HepG2 (cell line): ENCODE data around the gene SNRNP27. TPM values are rescaled to one million over a fixed set of nuclear protein-coding genes. Genes with fewer than 3 reads are reported as not detected.

ENCODE experiments used
- ATF3 ChIP-seq: sonication (generic); formaldehyde crosslinking; IDR thresholded peaks from 2 replicates; pipeline ENCODE4 v1.4.0; 2020; ENCODE audit warnings: missing genetic modification reagents
- CERS6 ChIP-seq: sonication (generic); formaldehyde crosslinking; IDR thresholded peaks from 2 replicates; pipeline ENCODE4 v1.5.0; 2020; ENCODE audit warnings: missing genetic modification reagents
- EEA1 ChIP-seq: sonication (generic); formaldehyde crosslinking; IDR thresholded peaks from 2 replicates; pipeline ENCODE4 v1.5.1; 2020; ENCODE audit warnings: mild to moderate bottlenecking, missing genetic modification reagents, borderline replicate concordance
- ETS1 ChIP-seq: sonication (generic); formaldehyde crosslinking; IDR thresholded peaks from 2 replicates; pipeline ENCODE4 v1.4.0; 2020; ENCODE audit warnings: missing genetic modification reagents
- GABPA ChIP-seq, 2 experiments: IDR thresholded peaks; 2 replicates each; pipeline ENCODE4 v1.6.1; 2011 to 2016; ENCODE audit warnings: low read depth in 2 of 2, low read length in 1 of 2, missing biosample characterization in 1 of 2, missing genetic modification characterization in 1 of 2
- GTF2F1 ChIP-seq: fragments of 150-350 bp; IDR thresholded peaks from 2 replicates; pipeline ENCODE4 v1.6.1; 2014; ENCODE audit warnings: low read length
- HMGA1 ChIP-seq: sonication (generic); formaldehyde crosslinking; conservative IDR thresholded peaks from 2 replicates; pipeline ENCODE4 v1.4.0; 2020; ENCODE audit warnings: missing genetic modification reagents
- JUND ChIP-seq: sonication (generic); formaldehyde crosslinking; IDR thresholded peaks from 2 replicates; pipeline ENCODE4 v1.8.0; 2022; ENCODE audit warnings: mild to moderate bottlenecking, missing genetic modification reagents
- KLF11 ChIP-seq: IDR thresholded peaks from 2 replicates; pipeline ENCODE4 v1.6.1; 2016; ENCODE audit warnings: missing compliant biosample characterization
- MAFK ChIP-seq, 2 experiments: IDR thresholded peaks in 1 of 2; conservative IDR thresholded peaks in 1 of 2; 2 replicates each; pipeline ENCODE4 v1.6.1; 2011; ENCODE audit warnings: improper control_type of control experiment in 2 of 2, low read length in 2 of 2
- MED13 ChIP-seq: sonication (generic); formaldehyde crosslinking; IDR thresholded peaks from 2 replicates; pipeline ENCODE4 v1.5.0; 2020; ENCODE audit warnings: missing genetic modification reagents
- NFE2L1 ChIP-seq: sonication (generic); formaldehyde crosslinking; IDR thresholded peaks from 2 replicates; pipeline ENCODE4 v1.4.0; 2020; ENCODE audit warnings: missing genetic modification reagents, mild to moderate bottlenecking, borderline replicate concordance
- PLSCR1 ChIP-seq: sonication (generic); formaldehyde crosslinking; IDR thresholded peaks from 2 replicates; pipeline ENCODE4 v1.5.0; 2020; ENCODE audit warnings: missing genetic modification reagents, mild to moderate bottlenecking, borderline replicate concordance
- RBM39 ChIP-seq: fragments of 200-400 bp; formaldehyde crosslinking; IDR thresholded peaks from one replicate; pipeline ENCODE4 v1.6.1; 2018; ENCODE audit warnings: antibody characterized with exemption, mild to moderate bottlenecking, low read depth, low read length; ENCODE audit not compliant: poor library complexity, severe bottlenecking
- RCOR2 ChIP-seq: IDR thresholded peaks from 2 replicates; pipeline ENCODE4 v1.6.1; 2016; ENCODE audit warnings: missing biosample characterization, missing genetic modification reagents
- SIN3B ChIP-seq: fragments of 150-350 bp; IDR thresholded peaks from 2 replicates; pipeline ENCODE4 v1.6.1; 2014; ENCODE audit warnings: low read length
- SRSF9 ChIP-seq: fragments of 200-400 bp; formaldehyde crosslinking; IDR thresholded peaks from 2 replicates; pipeline ENCODE4 v1.6.1; 2018; ENCODE audit warnings: borderline replicate concordance, mild to moderate bottlenecking, low read depth, low read length; ENCODE audit not compliant: insufficient read depth, poor library complexity, severe bottlenecking
- ZBTB37 ChIP-seq: sonication (generic); formaldehyde crosslinking; IDR thresholded peaks from 2 replicates; pipeline ENCODE4 v1.4.0; 2020; ENCODE audit warnings: mild to moderate bottlenecking, missing genetic modification reagents
- ZKSCAN5 ChIP-seq: sonication (generic); formaldehyde crosslinking; IDR thresholded peaks from 2 replicates; pipeline ENCODE4 v1.5.1; 2020; ENCODE audit warnings: mild to moderate bottlenecking, missing genetic modification reagents
- ZNF10 ChIP-seq: sonication (generic); formaldehyde crosslinking; IDR thresholded peaks from 2 replicates; pipeline ENCODE4 v1.4.0; 2020; ENCODE audit warnings: mild to moderate bottlenecking, low read depth, missing genetic modification reagents, borderline replicate concordance
- ZNF225 ChIP-seq: sonication (generic); formaldehyde crosslinking; IDR thresholded peaks from 2 replicates; pipeline ENCODE4 v1.4.0; 2020; ENCODE audit warnings: mild to moderate bottlenecking, missing genetic modification reagents
- ZNF317 ChIP-seq: sonication (generic); formaldehyde crosslinking; IDR thresholded peaks from 2 replicates; pipeline ENCODE4 v1.5.0; 2020; ENCODE audit warnings: mild to moderate bottlenecking, missing genetic modification reagents
- ZNF367 ChIP-seq: sonication (generic); formaldehyde crosslinking; IDR thresholded peaks from 2 replicates; pipeline ENCODE4 v1.4.0; 2020; ENCODE audit warnings: missing genetic modification reagents, borderline replicate concordance
- ZNF776 ChIP-seq: sonication (generic); formaldehyde crosslinking; IDR thresholded peaks from 2 replicates; pipeline ENCODE4 v1.4.0; 2020; ENCODE audit warnings: mild to moderate bottlenecking, missing genetic modification reagents
- ZNF788 ChIP-seq: sonication (generic); formaldehyde crosslinking; IDR thresholded peaks from 2 replicates; pipeline ENCODE4 v1.5.0; 2020; ENCODE audit warnings: mild to moderate bottlenecking, missing genetic modification reagents, borderline replicate concordance
- ZSCAN20 ChIP-seq: sonication (generic); formaldehyde crosslinking; IDR thresholded peaks from 2 replicates; pipeline ENCODE4 v1.4.0; 2020; ENCODE audit warnings: missing genetic modification reagents, mild to moderate bottlenecking, borderline replicate concordance
- polyA plus RNA-seq, 8 experiments: library from polyadenylated mRNA; depleted of rRNA in 3 of 8; stranded (reverse) in 7 of 8; unstranded in 1 of 8; fragments of >200 nt; fragmentation: Illumina TruSeq in 4 of 8; extraction: Trizol in 4 of 8; gene quantifications; 2 replicates each; pipeline versions ENCODE4 v1.2.1 to v1.2.3, GENCODE V29; 2011 to 2016; ENCODE audit warnings: low read depth in 4 of 8, missing spikeins in 1 of 8, mixed read lengths in 1 of 8; ENCODE audit not compliant: insufficient read depth in 1 of 8
- total RNA-seq, 5 experiments: library from RNA; depleted of rRNA; stranded (reverse); fragments of >200 nt; fragmentation: Illumina TruSeq; extraction: Trizol; gene quantifications; 2 replicates each; pipeline ENCODE4 v1.2.3, GENCODE V29; 2016; ENCODE audit warnings: low read depth in 1 of 5

The SNRNP27 gene
- total and polyA plus RNA-seq, 2 of the 13 experiments (the other 11 are each of a cell fraction or from before 2014, with no cell fraction given): 49.8 to 54.6 TPM

GRCh38 chr2:69926849-69927515 is 33.2 kb downstream of the SNRNP27 start (continued):
- TF ChIP-seq RCOR2 (0 out of 2 replicates have a peak, but pooled peaks have one; percentile 46), ZBTB37 (CRISPR knock-in tag) (no peak), HMGA1 (no peak), ZNF788 (no peak), ZNF776 (CRISPR knock-in tag) (no peak), MAFK (conservative IDR thresholded peaks at IDR 0.05 in 1 of 2, IDR thresholded peaks at IDR 0.05 in 1 of 2; ENCODE audit: low read length in 2 of 2) (no peak), CERS6 (CRISPR knock-in tag) (no peak), ZKSCAN5 (CRISPR knock-in tag) (no peak), ZSCAN20 (CRISPR knock-in tag) (no peak), ZNF10 (CRISPR knock-in tag) (no peak), GABPA (IDR thresholded peaks at IDR 0.05; ENCODE audit: low read depth, low read length) (no peak), GABPA (CRISPR knock-in tag; IDR thresholded peaks at IDR 0.05; ENCODE audit: low read depth) (no peak), RBM39 (no peak), ZNF317 (CRISPR knock-in tag) (no peak), ATF3 (CRISPR knock-in tag) (peak; percentile 90), MED13 (CRISPR knock-in tag) (no peak), SRSF9 (no peak), EEA1 (no peak), ETS1 (CRISPR knock-in tag) (no peak), GTF2F1 (no peak), NFE2L1 (no peak), ZNF367 (CRISPR knock-in tag) (no peak), JUND (CRISPR knock-in tag) (peak; percentile 45; the same call in 1 of the 2 replicates), KLF11 (CRISPR knock-in tag) (no peak), SIN3B (no peak), ZNF225 (CRISPR knock-in tag) (no peak), PLSCR1 (CRISPR knock-in tag) (no peak)
